Lower lobe of right lung (tissue), 2 donors: Measurements from ENCODE around the gene TBX21. TPM values are rescaled to one million over a fixed set of nuclear protein-coding genes. Genes with fewer than 3 reads are reported as not detected.

Source experiments
- ATAC-seq, 2 donors: fragments of 200-7000 bp; cut with Tn5 transposase; one replicate each; pipeline ENCODE4 v1.9.1; 2020 to 2022; ENCODE audit warnings: mild to moderate bottlenecking in 2 of 2, moderate library complexity in 2 of 2
- DNase-seq: peaks from one replicate; pipeline ENCODE4 v3.0.0-alpha.2; 2020
- H3K27ac ChIP-seq: fragments of 200-600 bp; one replicate; pipeline ENCODE4 v1.8.0; 2022
- H3K27me3 ChIP-seq: fragments of 200-600 bp; one replicate; pipeline ENCODE4 v1.8.0; 2022; ENCODE audit warnings: low read depth
- H3K36me3 ChIP-seq: fragments of 200-600 bp; one replicate; pipeline ENCODE4 v1.8.0; 2022; ENCODE audit warnings: mild to moderate bottlenecking
- H3K4me1 ChIP-seq: fragments of 200-600 bp; one replicate; pipeline ENCODE4 v1.8.0; 2022
- H3K4me3 ChIP-seq: fragments of 200-600 bp; one replicate; pipeline ENCODE4 v1.8.0; 2022; ENCODE audit warnings: mild to moderate bottlenecking
- H3K9me3 ChIP-seq: fragments of 200-600 bp; one replicate; pipeline ENCODE4 v1.8.0; 2022
- CTCF ChIP-seq: fragments of 200-600 bp; IDR thresholded peaks from one replicate; pipeline ENCODE4 v1.8.0; 2022; ENCODE audit warnings: antibody characterized with exemption, mild to moderate bottlenecking
- intact Hi-C: fragments of 100-400 bp; cut with DNase I; formaldehyde crosslinking; loops from one replicate; pipeline ENCODE4 v1.11.0; 2022
- total RNA-seq: library from RNA; stranded (reverse); fragmentation: NEBNext Ultra II Directional; extraction: Animal tissue kit (Norgen Biotek cat#: 25700); gene quantifications from one replicate; pipeline ENCODE4 v1.2.1, GENCODE V29; 2021
- donor health status: DM: no; HTN: yes; CAD: no; lungs with severe emphysema.

The TBX21 gene
- total RNA-seq, 1 donor from 2014 or later: 3.6 TPM

GRCh38 chr17:47721725-47722124, 11.3 kb upstream of the TBX21 start:
- intact Hi-C loops: no loop called here
- no peak overlapping the region for H3K4me3 ChIP-seq
- H3K36me3 ChIP-seq: no peaks in the 10 kb centered on the region
- no peak for TF ChIP-seq CTCF
- no peak for ATAC-seq
- no peak for DNase-seq
- peaks cover 14% of the 10 kb centered on the region for H3K4me1 ChIP-seq
- no peaks in the 10 kb centered on the region for H3K9me3 ChIP-seq
- no peak overlapping the region for H3K27ac ChIP-seq
- peaks cover 67% of the 10 kb centered on the region for H3K27me3 ChIP-seq

GRCh38 chr17:47724705-47725104, 8.3 kb upstream of the TBX21 start:
- H3K27me3 ChIP-seq: peaks cover 54% of the 10 kb centered on the region
- no peak for TF ChIP-seq CTCF
- intact Hi-C loops: no loop called here

GRCh38 chr17:47725446-47726111, 7.5 kb upstream of the TBX21 start:
- H3K27ac ChIP-seq: no peak overlapping the region
- intact Hi-C loops: no loop called here
- H3K9me3 ChIP-seq: no peaks in the 10 kb centered on the region
- no peak for TF ChIP-seq CTCF
- peaks cover 13% of the 10 kb centered on the region for H3K4me1 ChIP-seq
- H3K27me3 ChIP-seq: peaks cover 50% of the 10 kb centered on the region
- H3K36me3 ChIP-seq: no peaks in the 10 kb centered on the region
- H3K4me3 ChIP-seq: no peak overlapping the region
- DNase-seq (no peak), ATAC-seq (no peak)

More at GRCh38 chr17:47724705-47725104, 8.3 kb upstream of the TBX21 start:
- ATAC-seq (no peak), DNase-seq (no peak)
- no peak overlapping the region for H3K27ac ChIP-seq
- peaks cover 14% of the 10 kb centered on the region for H3K4me1 ChIP-seq
- no peaks in the 10 kb centered on the region for H3K36me3 ChIP-seq
- H3K4me3 ChIP-seq: no peak overlapping the region
- no peaks in the 10 kb centered on the region for H3K9me3 ChIP-seq

- intact Hi-C loops: no loop called here
- no peaks in the 10 kb centered on the region for H3K9me3 ChIP-seq
- no peak overlapping the region for H3K4me3 ChIP-seq
- H3K27me3 ChIP-seq: peaks cover 48% of the 10 kb centered on the region
- H3K27ac ChIP-seq: no peak overlapping the region
- no peaks in the 10 kb centered on the region for H3K36me3 ChIP-seq
- peaks cover under 1% of the 10 kb centered on the region for H3K4me1 ChIP-seq
- no peak for TF ChIP-seq CTCF
- peak; percentile 16 for DNase-seq
- ATAC-seq: peak in 1 of 2 donors; percentile 8
Measured at GRCh38 chr17:47726796-47727703, 6.0 kb upstream of the TBX21 start.

- no peaks in the 10 kb centered on the region for H3K9me3 ChIP-seq
- peaks cover 49% of the 10 kb centered on the region for H3K27me3 ChIP-seq
- DNase-seq (peak; percentile 16), ATAC-seq (no peak)
- no peak overlapping the region for H3K4me3 ChIP-seq
- H3K4me1 ChIP-seq: peaks cover 6% of the 10 kb centered on the region
- H3K36me3 ChIP-seq: no peaks in the 10 kb centered on the region
- H3K27ac ChIP-seq: no peak overlapping the region
- TF ChIP-seq CTCF: no peak
- intact Hi-C loops: no loop called here
Measured at GRCh38 chr17:47727704-47728036, 5.4 kb upstream of the TBX21 start.
